HG02885 (cell line): ENCODE data around the gene IFNAR1.

Experiments used
- ATAC-seq: cut with Tn5 transposase; IDR thresholded peaks from one replicate; pipeline ENCODE4 v1.9.1; 2021; ENCODE audit warnings: mild to moderate bottlenecking; ENCODE audit not compliant: unreplicated experiment, poor library complexity

IFNAR1 gene

DNA sequence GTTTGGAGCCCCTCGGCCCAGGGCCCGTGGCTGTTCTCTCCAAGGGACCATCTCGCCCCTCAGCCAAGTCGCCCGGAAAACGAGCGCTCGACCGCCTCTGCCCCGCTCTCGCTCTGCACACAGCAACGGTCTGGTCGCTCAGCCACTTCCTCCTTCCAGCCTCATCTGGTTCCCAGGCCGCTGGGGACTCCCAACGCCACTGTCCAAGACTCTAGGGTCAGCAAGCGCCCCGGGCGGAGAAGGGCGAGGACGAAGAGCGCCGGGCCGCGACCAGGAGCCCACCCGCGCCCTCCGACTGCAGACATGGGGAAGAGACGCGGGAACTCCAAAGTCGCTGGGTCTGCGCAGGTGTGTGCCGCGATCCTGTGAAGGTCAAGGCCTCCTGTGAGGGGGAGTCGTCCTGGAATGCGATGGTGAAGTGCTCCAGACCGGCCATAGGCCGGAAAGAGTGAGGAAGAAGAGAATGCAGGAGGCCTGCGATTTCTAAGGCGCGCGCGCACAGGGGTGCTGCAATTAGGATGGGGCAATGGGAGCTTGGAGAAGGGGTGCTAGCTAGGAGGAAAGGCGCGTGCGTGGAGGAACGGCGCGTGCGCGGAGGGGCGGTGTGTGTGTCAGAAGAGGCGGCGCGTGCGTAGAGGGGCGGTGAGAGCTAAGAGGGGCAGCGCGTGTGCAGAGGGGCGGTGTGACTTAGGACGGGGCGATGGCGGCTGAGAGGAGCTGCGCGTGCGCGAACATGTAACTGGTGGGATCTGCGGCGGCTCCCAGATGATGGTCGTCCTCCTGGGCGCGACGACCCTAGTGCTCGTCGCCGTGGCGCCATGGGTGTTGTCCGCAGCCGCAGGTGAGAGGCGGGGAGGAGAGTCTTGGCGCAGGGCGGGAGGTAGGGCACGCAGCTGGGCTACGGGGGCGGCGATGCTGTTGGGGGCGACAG is at the start of gene IFNAR1:
Gene IFNAR1 (plus strand): TSS at position 680 of the 931 bp plus-strand sequence. CDS start 86 bp downstream, at position 766.
- ATAC-seq, result peak; percentile 78

DNA sequence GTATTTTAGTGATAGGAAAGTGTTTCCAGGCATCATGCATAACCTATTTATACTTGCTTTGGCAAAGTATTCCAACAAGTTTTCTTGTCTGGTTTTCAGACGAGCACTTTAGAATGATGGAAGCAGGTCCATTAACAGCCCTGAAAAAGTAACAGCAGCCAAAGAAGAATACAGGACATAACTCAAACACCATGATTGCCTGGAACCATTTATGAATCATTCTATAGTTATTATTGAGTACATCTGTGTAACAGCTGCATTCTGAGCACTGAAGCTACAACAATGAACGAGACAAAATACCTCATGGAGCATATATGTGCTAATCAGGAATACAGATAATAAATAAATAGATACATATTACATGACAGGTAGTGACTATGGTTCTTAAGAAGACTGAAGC is 46.0 kb upstream of the IFNAR1 start:
- no peak for ATAC-seq

GRCh38 chr21:33279330-33279820 is 45.4 kb upstream of the IFNAR1 start:
- ATAC-seq, result no peak

DNA sequence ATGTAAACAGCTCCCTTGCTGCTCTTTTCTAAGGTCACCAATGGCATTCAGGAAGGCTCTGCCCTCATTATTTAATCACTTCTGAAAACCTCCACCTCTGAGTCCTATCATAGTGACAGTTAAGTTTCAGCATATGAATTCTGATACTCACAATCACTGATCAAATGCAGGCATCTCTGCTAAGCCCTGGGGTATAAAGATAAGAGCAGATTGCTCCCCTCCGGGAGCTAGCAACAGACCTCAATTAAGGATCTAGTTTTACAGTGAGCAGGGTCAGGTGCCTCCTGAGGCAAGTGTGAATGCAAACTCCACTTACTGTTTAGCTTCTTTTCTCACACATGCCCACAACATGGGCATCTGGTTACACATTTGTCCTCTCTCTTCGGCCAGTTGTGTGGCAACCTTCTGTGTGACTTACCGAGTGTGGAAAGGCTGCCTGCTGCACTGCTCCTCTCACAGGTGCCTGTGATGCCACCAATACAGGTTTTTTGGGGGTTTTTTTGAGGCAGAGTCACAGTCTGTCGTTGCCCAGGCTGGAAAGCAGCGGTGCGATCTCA is 43.6 kb upstream of the IFNAR1 start:
- no peak for ATAC-seq

DNA sequence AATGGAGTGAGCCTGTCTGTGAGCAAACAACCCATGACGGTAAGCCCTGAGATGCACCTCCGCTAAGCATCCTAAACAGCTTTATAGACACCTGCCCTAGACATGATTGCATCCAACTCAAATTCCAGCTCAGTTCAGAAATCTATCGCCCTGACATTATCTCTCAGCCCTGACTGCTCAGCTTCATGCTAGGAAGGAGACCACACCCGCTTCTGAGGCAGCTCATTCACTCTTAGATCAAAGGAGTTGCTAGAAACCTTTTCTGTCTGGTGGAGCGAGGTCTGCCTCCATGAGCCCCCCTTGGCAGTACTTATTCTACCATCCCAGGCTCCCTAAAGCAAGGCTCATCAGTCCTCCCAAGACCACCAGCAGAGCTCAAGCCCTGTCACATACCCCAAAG is 41.6 kb upstream of the IFNAR1 start:
- ATAC-seq, result no peak

GRCh38 chr21:33286076-33286475 is 38.7 kb upstream of the IFNAR1 start:
- ATAC-seq, result no peak

- no peak for ATAC-seq
These were observed 37.9 kb upstream of the IFNAR1 start for GRCh38 chr21:33286600-33287456.

- ATAC-seq, result no peak
These were observed 35.5 kb upstream of the IFNAR1 start for GRCh38 chr21:33289199-33289819.

DNA sequence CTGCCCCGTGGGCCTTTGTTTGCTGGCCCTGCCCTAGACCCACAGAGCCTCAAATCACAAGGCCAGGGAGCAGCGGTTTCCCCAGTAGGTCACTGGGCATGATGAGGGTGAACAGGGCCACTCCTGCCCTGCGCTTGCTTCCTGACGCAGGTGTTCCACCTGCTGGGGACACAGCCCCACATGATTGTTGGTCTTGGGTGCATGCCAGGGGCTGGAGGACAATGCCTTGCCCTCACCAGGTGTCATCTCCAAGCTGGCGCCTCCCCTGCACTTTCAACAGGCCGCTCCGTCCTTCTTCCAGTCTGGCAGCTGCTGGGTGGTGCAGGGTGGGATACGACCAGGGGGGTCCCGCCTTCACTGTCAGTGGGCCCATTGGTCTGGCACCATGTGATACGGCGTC is 34.3 kb upstream of the IFNAR1 start:
- no peak for ATAC-seq

DNA sequence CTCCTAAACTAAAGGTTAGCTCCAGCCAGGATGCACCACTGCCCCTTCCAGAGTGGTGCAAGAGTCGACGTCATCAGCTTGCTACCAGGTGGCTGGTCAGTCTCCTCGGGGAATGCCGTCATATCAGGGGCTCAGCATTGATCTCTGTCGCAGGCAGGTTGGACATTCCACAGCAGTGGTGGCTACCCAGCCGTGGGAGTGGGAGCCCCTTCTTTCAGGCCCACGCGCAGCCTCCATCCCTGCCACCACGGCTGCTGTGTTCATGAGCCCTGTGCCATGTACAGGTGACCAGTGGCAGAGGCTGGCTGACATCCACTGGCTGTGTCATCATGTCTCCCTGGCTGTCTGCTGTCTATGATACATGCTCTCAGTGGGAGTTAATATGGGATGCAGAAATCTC is 33.1 kb upstream of the IFNAR1 start:
- ATAC-seq, result no peak

DNA sequence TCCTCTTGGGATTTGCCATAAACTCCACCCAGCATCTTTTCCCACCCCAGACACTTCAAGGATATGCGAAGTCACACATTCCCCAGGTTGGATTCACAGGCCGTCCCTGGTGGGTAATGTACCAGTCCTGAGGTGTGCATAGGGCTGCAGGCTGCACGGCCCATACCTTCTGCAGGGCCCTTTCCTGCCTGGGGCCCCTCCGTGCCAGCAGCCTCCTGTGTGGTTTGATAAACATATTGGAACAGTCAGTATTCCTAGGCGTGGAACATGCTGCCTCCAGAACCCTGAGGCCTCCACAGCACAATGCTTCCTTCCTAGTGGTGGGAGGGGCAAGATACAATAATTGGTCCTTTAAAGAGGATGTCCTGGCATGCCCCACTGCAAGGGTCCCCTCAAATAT is 32.0 kb upstream of the IFNAR1 start:
- ATAC-seq, result no peak

DNA sequence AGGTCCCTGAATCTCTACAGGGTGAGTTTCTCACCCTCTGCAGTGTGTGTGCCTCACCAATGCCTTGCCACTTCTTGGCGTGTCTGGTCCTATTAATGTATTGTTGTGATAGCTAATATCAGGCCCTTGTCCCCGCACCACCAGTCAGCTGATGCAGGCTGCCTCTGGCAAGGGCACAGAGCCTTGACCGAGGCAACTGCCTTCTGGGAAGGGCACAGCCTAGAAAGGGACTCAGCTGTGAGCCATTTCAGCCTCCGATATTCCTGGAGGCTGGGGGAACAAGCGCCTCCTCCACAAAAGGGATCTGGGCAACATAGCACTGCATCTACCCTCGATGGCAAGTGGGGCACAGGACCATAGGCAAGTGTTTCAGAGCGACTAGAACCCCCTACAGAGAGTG is 31.6 kb upstream of the IFNAR1 start:
- ATAC-seq, result no peak

- ATAC-seq, result no peak
These were observed 31.0 kb upstream of the IFNAR1 start for GRCh38 chr21:33293811-33294216.

DNA sequence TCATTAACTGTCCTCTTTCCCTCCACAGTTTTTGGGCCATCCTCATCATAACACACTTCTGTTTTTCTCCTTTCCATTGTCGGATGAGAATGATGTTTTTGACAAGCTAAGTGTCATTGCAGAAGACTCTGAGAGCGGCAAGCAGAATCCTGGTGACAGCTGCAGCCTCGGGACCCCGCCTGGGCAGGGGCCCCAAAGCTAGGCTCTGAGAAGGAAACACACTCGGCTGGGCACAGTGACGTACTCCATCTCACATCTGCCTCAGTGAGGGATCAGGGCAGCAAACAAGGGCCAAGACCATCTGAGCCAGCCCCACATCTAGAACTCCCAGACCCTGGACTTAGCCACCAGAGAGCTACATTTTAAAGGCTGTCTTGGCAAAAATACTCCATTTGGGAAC is 28.6 kb upstream of the IFNAR1 start:
- no peak for ATAC-seq

DNA sequence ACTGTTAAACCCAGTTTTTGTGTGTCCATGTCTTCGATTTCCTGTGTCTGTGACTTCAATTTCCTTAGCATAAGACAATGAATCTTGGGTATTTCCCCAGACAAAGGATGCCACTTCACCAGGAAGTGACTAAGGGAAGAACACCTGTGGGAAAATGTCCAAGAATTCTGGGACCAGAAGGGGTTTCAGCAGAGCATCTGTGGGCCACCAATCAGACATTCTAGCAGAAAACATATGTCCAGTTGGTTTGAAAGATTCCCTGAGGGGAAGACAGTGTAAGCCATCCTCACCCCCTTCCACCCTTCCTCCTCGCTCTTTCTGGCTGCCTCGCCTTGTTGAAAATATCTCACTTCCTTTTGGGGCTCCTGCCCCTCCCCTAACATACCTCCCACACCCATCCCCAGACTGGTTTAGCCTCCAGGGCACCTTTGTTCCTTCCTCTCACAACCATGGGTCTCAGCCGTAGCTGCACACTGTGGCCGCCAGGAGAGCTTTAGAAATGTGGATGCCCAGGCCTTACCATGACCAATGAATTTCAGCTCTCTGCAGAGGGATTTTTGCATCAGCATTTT is 25.5 kb upstream of the IFNAR1 start:
- ATAC-seq, result peak; percentile 44

DNA sequence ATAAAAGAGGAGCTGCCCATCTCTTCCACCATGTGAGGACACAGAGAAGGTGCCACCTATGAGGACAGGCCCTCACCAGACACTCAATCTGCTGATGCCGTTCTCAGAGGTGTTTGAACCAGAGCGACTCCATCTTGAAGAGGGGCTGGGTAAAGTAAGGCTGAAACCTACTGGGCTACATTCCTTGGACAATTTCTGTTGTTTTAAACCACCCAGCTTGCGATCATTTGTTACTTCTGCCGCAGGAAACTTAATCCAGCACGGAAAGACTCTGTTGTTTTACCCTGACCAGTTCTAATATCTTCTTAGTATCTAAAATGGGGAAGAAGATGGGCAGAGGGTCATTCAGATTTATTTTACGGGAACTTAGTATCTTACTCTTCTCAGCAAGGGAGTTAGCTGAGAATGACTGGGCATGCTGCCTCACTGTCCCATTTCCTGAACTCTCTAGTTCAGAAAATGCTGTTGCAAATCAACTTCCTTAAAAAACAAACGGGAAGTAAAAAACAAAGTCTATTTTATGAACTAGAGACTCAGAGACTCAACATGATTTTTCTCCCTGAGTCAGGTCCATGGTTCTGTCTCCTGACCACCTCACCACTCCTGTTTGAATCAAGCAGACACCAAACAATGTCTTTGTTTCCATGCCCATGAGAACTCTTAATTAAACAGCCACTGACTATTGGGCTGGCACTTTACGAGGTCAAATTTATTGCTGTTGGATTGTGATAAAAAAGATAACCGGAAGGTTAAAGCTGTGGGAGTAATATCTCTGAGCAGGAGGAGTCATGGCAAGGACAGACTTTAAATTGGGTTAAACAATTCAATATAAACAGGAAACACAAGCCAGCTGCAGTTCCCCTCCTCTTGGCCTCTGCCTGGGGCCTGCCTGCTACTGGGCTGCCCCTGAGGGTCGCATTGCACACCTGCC is 23.8 kb upstream of the IFNAR1 start:
- no peak for ATAC-seq

- ATAC-seq, result no peak
These were observed 23.2 kb upstream of the IFNAR1 start for GRCh38 chr21:33301632-33302002.

DNA sequence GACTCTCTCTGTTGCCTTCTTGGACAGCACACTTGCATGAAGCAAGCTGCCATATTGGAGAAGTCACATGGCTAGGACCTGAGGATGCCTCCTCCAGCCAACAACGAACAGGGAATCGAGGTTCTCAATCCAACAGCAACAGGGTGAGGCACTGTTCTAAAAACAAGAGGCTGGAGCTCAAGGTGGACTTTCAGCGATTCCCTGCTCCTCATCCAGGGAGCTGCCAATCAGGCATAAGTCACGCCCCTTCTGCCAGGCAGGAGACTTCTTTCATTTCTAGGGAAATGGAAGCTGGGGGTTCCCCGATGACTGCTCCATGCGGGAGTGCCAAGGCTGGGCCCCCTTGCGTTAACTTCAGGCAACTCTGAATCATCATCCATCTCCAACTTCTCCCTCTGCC is 22.7 kb upstream of the IFNAR1 start:
- no peak for ATAC-seq

- no peak for ATAC-seq
These were observed 22.0 kb upstream of the IFNAR1 start for GRCh38 chr21:33302796-33303195.
